ENCODE results near the gene SIPA1L2.

The SIPA1L2 gene

GRCh38 chr1:232675260-232675659 lies 45.3 kb upstream of the SIPA1L2 start:
- no peak for DNase-seq (ENCODE audit: extremely low read depth, insufficient read length)
- TF ChIP-seq, protein P1, sequence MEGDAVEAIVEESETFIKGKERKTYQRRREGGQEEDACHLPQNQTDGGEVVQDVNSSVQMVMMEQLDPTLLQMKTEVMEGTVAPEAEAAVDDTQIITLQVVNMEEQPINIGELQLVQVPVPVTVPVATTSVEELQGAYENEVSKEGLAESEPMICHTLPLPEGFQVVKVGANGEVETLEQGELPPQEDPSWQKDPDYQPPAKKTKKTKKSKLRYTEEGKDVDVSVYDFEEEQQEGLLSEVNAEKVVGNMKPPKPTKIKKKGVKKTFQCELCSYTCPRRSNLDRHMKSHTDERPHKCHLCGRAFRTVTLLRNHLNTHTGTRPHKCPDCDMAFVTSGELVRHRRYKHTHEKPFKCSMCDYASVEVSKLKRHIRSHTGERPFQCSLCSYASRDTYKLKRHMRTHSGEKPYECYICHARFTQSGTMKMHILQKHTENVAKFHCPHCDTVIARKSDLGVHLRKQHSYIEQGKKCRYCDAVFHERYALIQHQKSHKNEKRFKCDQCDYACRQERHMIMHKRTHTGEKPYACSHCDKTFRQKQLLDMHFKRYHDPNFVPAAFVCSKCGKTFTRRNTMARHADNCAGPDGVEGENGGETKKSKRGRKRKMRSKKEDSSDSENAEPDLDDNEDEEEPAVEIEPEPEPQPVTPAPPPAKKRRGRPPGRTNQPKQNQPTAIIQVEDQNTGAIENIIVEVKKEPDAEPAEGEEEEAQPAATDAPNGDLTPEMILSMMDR (IDR thresholded peaks at IDR 0.05; ENCODE audit: insufficient read depth, low read length, poor library complexity, severe bottlenecking), result no peak
- Histone ChIP-seq H3K36me3 (ENCODE audit: control insufficient read depth, insufficient read depth, low read length) (no peaks in the 10 kb centered on the region), H3K4me3 (replicated peaks; ENCODE audit: low read depth, low read length) (no peak overlapping the region), H3K27me3 (replicated peaks; ENCODE audit: control insufficient read depth, insufficient read depth, low read length) (no peaks in the 10 kb centered on the region)

DNA sequence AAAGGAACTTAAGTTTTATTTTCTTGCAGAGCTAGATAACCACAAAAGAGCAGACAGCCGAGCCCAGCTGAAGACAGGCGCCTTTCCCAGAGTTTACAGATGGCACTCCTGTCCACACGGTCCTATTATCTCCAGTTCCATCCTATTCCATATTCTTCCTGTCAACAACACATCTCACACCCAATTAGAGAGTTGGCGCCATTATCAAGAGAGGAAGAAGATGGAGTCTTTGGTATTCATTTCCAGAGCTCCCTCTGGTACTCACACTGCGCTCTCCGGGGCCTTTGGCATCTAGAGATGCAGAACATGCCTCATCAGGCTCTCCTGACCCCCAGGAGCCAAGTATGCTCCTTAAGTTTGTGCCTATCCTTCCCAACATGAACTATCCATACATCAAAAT lies 43.3 kb upstream of the SIPA1L2 start:
- H3K4me3 ChIP-seq (replicated peaks; ENCODE audit: low read depth, low read length), result no peak overlapping the region
- H3K36me3 ChIP-seq (ENCODE audit: control insufficient read depth, insufficient read depth, low read length), result no peaks in the 10 kb centered on the region
- H3K27me3 ChIP-seq (replicated peaks; ENCODE audit: control insufficient read depth, insufficient read depth, low read length), result no peaks in the 10 kb centered on the region
- no peak for DNase-seq (ENCODE audit: extremely low read depth, insufficient read length)
- TF ChIP-seq, protein P1 (IDR thresholded peaks at IDR 0.05; ENCODE audit: insufficient read depth, low read length, poor library complexity, severe bottlenecking), result no peak

- Histone ChIP-seq H3K4me3 (replicated peaks; ENCODE audit: low read depth, low read length) (no peak overlapping the region), H3K27me3 (replicated peaks; ENCODE audit: control insufficient read depth, insufficient read depth, low read length) (no peaks in the 10 kb centered on the region), H3K36me3 (ENCODE audit: control insufficient read depth, insufficient read depth, low read length) (no peaks in the 10 kb centered on the region)
- DNase-seq (ENCODE audit: extremely low read depth, insufficient read length), result no peak
- TF ChIP-seq, protein P1 (IDR thresholded peaks at IDR 0.05; ENCODE audit: insufficient read depth, low read length, poor library complexity, severe bottlenecking), result no peak
Observed at GRCh38 chr1:232669981-232670747, 40.2 kb upstream of the SIPA1L2 start.

DNA sequence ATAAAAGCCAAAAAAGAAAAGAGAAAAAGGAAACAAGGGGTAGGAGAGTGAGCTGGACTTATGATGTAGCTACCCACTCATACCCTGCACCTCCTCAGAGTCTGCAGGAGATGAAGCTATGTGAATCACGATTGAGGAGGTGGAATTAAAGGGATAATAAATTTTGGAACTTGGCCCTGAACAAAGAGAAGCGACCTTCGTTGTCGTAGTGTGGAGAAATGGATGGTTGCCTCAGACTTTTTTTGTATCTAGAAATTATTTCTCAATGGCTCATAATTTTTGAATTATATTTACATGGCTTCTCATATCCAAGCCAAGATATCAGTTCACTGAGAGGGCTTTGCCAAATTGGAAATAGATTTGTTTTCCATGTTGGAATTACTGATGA lies 37.8 kb upstream of the SIPA1L2 start:
- H3K27me3 ChIP-seq (replicated peaks; ENCODE audit: control insufficient read depth, insufficient read depth, low read length), result no peaks in the 10 kb centered on the region

GRCh38 chr1:232667094-232667777 lies 37.3 kb upstream of the SIPA1L2 start:
- Histone ChIP-seq H3K27me3 (replicated peaks; ENCODE audit: control insufficient read depth, insufficient read depth, low read length) (no peaks in the 10 kb centered on the region), H3K4me3 (replicated peaks; ENCODE audit: low read depth, low read length) (no peak overlapping the region), H3K36me3 (ENCODE audit: control insufficient read depth, insufficient read depth, low read length) (no peaks in the 10 kb centered on the region)
- no peak for DNase-seq (ENCODE audit: extremely low read depth, insufficient read length)
- TF ChIP-seq, protein P1 (IDR thresholded peaks at IDR 0.05; ENCODE audit: insufficient read depth, low read length, poor library complexity, severe bottlenecking), result no peak

More for the DNA sequence above, 37.8 kb upstream of the SIPA1L2 start:
- no peak for DNase-seq (ENCODE audit: extremely low read depth, insufficient read length)
- H3K4me3 ChIP-seq (replicated peaks; ENCODE audit: low read depth, low read length), result no peak overlapping the region
- TF ChIP-seq, protein P1 (IDR thresholded peaks at IDR 0.05; ENCODE audit: insufficient read depth, low read length, poor library complexity, severe bottlenecking), result no peak
- no peaks in the 10 kb centered on the region for H3K36me3 ChIP-seq (ENCODE audit: control insufficient read depth, insufficient read depth, low read length)

All from GM06990 (cell line).